ENCODE results near the gene ABCA4. TPM values are rescaled to one million over a fixed set of nuclear protein-coding genes. Genes with fewer than 3 reads are reported as not detected.
A peak's percentile ranks its signal among the peaks of the same experiment; 100 is the strongest.

Gene ABCA4
- total RNA-seq, 4 donors from 2014 or later: 0.18 to 0.57 TPM; not detected in 2

DNA sequence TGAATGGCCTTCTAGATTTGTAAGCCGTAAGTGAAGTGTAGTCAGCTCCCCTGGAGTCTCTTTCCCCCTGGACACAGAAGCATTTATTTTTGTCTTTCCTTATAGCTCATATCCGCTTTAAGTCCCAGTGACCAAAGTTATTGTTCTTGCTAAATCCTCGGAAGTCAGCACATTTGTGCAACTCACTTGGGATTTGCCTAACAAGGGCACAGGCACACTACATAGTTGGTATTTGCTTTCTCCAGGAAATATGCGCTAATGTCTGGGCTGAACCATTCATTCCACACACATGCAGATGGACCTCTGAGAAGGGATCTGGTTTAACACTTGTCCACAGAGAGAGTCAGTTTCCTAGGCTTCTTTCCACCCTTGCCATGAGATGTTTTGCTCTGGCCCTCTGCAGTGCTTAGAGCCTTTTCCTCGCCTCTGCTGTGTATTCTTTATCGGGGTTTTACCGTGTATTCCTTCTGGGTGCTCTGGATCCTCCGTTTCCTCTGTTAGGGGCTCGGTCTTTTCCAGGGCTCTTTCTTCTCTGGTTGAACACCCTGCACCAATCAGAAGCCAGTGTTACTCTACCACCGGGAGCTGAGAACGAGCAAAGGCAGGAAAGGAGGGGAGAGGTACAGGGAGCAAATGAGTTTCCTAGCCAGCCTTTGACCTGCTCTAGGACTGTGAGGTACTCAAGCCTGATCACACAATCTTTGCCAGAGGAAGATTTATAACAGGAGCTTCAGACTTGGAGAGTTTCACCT, 72.4 kb downstream of the ABCA4 start:
- no peaks in the 10 kb centered on the region for H3K36me3 ChIP-seq
- no peak for DNase-seq
- 76 to 82% methylated on average over 7 to 11 of the region's 11 CpGs for WGBS, 2 donors
- no peak overlapping the region for H3K4me3 ChIP-seq
- intact Hi-C loops (cut with DNase I): loop anchor here (5.0 kb wide), 2 partner anchors 189 to 279 kb away; partner anchors contain the start of gene ARHGAP29
- no peaks in the 10 kb centered on the region for H3K9me3 ChIP-seq
- no peaks in the 10 kb centered on the region for H3K27me3 ChIP-seq
- TF ChIP-seq POLR2A (IDR thresholded peaks at IDR 0.05): no peak
- TF ChIP-seq CTCF (IDR thresholded peaks at IDR 0.05): no peak
- peaks cover 5 to 27% (median 20%) of the 10 kb centered on the region in 3 donors for H3K4me1 ChIP-seq
- peak overlapping the region; percentile 13 to 79 (median 62) for H3K27ac ChIP-seq

DNA sequence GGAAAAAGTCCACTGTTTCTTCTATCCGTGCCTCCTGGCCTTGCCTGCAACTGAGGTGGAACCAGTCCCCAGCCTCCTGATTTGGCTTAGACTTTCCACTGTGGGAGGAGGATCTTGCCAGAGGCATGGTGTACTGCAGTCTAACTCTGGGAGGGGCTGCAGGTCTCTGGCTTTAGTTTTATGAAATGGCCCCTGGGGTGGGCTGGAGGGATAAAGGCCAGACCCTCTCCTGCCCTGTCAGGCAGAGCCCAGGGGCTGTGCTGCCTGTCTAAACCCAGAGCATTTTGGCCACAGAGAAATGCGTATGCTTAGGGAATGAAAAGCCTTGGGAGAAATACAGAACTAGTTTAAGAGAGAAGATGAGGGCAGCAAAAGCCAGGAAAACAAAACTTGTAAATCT, 73.0 kb downstream of the ABCA4 start:
- Histone ChIP-seq H3K27me3 (no peaks in the 10 kb centered on the region), H3K36me3 (no peaks in the 10 kb centered on the region), H3K27ac (peak overlapping the region; percentile 13 to 79 (median 62)), H3K4me3 (no peak overlapping the region), H3K4me1 (peaks cover 5 to 27% (median 20%) of the 10 kb centered on the region in 3 donors), H3K9me3 (no peaks in the 10 kb centered on the region)
- no peak for DNase-seq
- TF ChIP-seq POLR2A (IDR thresholded peaks at IDR 0.05) (no peak), CTCF (IDR thresholded peaks at IDR 0.05) (no peak)
- 72 to 73% methylated on average over 2 of the region's 2 CpGs for WGBS, 2 donors
- intact Hi-C loops (cut with DNase I): loop anchor here (5.0 kb wide), 2 partner anchors 189 to 279 kb away; partner anchors contain the start of gene ARHGAP29

- WGBS, 2 donors: 22 to 24% methylated on average over 14 to 19 of the region's 22 CpGs
- Histone ChIP-seq H3K36me3 (no peaks in the 10 kb centered on the region), H3K27ac (peak overlapping the region; percentile 36 to 81 (median 76)), H3K4me3 (peak overlapping the region in 1 of 4 donors; percentile 45), H3K27me3 (no peaks in the 10 kb centered on the region), H3K4me1 (peaks cover 5 to 27% (median 20%) of the 10 kb centered on the region in 3 donors), H3K9me3 (no peaks in the 10 kb centered on the region)
- intact Hi-C loops (cut with DNase I): loop anchor here (5.0 kb wide), 2 partner anchors 192 to 282 kb away; partner anchors contain the start of gene ARHGAP29
- TF ChIP-seq CTCF (IDR thresholded peaks at IDR 0.05): peak; percentile 34 to 82 (median 66)
- TF ChIP-seq POLR2A (IDR thresholded peaks at IDR 0.05): no peak
- DNase-seq: peak; percentile 15
Observed at GRCh38 chr1:94045465-94046056, 75.4 kb downstream of the ABCA4 start.

DNA sequence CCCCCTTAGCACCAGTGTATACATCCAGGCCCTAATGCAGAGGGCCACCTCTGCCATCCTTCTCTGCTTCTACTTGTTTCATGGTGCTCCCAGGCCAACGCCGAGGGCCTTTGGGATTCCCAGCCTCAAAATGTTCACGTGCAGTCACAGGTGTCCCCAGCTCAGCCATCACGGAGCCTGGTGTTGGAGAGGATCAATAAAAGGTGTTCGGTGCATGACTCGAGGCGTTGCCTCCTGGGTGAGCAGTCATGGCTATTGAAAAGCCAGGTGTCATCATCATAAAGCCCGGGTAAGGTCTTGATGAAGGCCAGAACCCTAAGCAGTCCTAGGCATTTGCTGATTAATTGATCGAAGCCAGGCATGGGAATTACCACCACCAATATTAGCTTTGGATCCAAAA, 76.1 kb downstream of the ABCA4 start:
- H3K27ac ChIP-seq: peak overlapping the region; percentile 36 to 77 (median 76)
- no peaks in the 10 kb centered on the region for H3K27me3 ChIP-seq
- no peak for DNase-seq
- H3K4me3 ChIP-seq: no peak overlapping the region
- intact Hi-C loops (cut with DNase I): loop anchor here (5.0 kb wide), 2 partner anchors 192 to 282 kb away; partner anchors contain the start of gene ARHGAP29
- no peaks in the 10 kb centered on the region for H3K9me3 ChIP-seq
- no peaks in the 10 kb centered on the region for H3K36me3 ChIP-seq
- TF ChIP-seq POLR2A (IDR thresholded peaks at IDR 0.05) (no peak), CTCF (IDR thresholded peaks at IDR 0.05) (no peak)
- H3K4me1 ChIP-seq: peaks cover 5 to 30% (median 20%) of the 10 kb centered on the region in 3 donors
- 82 to 90% methylated on average over 5 to 9 of the region's 9 CpGs for WGBS, 2 donors

- DNase-seq: no peak
- 50 to 60% methylated on average over 2 to 6 of the region's 9 CpGs for WGBS, 2 donors
- TF ChIP-seq CTCF (IDR thresholded peaks at IDR 0.05) (no peak), POLR2A (IDR thresholded peaks at IDR 0.05) (no peak)
- H3K27me3 ChIP-seq: no peaks in the 10 kb centered on the region
- no peak overlapping the region for H3K4me3 ChIP-seq
- H3K9me3 ChIP-seq: no peaks in the 10 kb centered on the region
- peak overlapping the region; percentile 36 to 77 (median 76) for H3K27ac ChIP-seq
- peaks cover 5 to 35% (median 20%) of the 10 kb centered on the region in 3 donors for H3K4me1 ChIP-seq
- H3K36me3 ChIP-seq: no peaks in the 10 kb centered on the region
- intact Hi-C loops (cut with DNase I): no loop called here
Observed at GRCh38 chr1:94044290-94044790, 76.6 kb downstream of the ABCA4 start.
